IMR-90 (cell line): ENCODE measurements around the gene C4B.

Experiments used
- BHLHE40 ChIP-seq: fragments of 150-350 bp; IDR thresholded peaks from 2 replicates; pipeline ENCODE4 v1.6.1; 2016; ENCODE audit warnings: mild to moderate bottlenecking, low read depth, low read length
- CEBPB ChIP-seq: IDR thresholded peaks from 2 replicates; pipeline ENCODE4 v1.6.1; 2012; ENCODE audit warnings: low read depth, low read length, improper control_type of control experiment
- MAZ ChIP-seq: IDR thresholded peaks from 2 replicates; pipeline ENCODE4 v1.6.1; 2012; ENCODE audit warnings: low read depth, mild to moderate bottlenecking, low read length, improper control_type of control experiment, moderate library complexity, borderline replicate concordance
- MXI1 ChIP-seq: IDR thresholded peaks from 2 replicates; pipeline ENCODE4 v1.6.1; 2012; ENCODE audit warnings: low read depth, mild to moderate bottlenecking, low read length, moderate library complexity, borderline replicate concordance
- POLR2A ChIP-seq: IDR thresholded peaks from 2 replicates; pipeline ENCODE4 v1.6.1; 2012; ENCODE audit warnings: mild to moderate bottlenecking, low read depth, low read length
- RAD21 ChIP-seq: IDR thresholded peaks from 2 replicates; pipeline ENCODE4 v1.6.1; 2012; ENCODE audit warnings: low read length, improper control_type of control experiment
- RCOR1 ChIP-seq: IDR thresholded peaks from 2 replicates; pipeline ENCODE4 v1.6.1; 2012; ENCODE audit warnings: mild to moderate bottlenecking, low read length, improper control_type of control experiment; ENCODE audit not compliant: insufficient replicate concordance
- RFX5 ChIP-seq: IDR thresholded peaks from 2 replicates; pipeline ENCODE4 v1.8.0; 2012; ENCODE audit warnings: low read depth, mild to moderate bottlenecking, low read length, moderate library complexity
- SMC3 ChIP-seq: fragments of 150-350 bp; IDR thresholded peaks from 2 replicates; pipeline ENCODE4 v1.6.1; 2016; ENCODE audit warnings: low read depth, mild to moderate bottlenecking, antibody characterized with exemption, low read length, moderate library complexity
- TF ChIP-seq, protein P1 (sequence below): fragments of 150-350 bp; IDR thresholded peaks from 2 replicates; pipeline ENCODE4 v1.6.1; 2017; ENCODE audit warnings: mild to moderate bottlenecking, antibody characterized with exemption, low read length, low read depth
- TF ChIP-seq, protein P2 (sequence below): conservative IDR thresholded peaks from 2 replicates; pipeline ENCODE4 v1.5.1; 2012; ENCODE audit warnings: mild to moderate bottlenecking, low read depth, low read length, improper control_type of control experiment
- TF ChIP-seq, protein P3 (sequence below): fragments of 150-350 bp; IDR thresholded peaks from 2 replicates; pipeline ENCODE4 v1.6.1; 2016; ENCODE audit warnings: low read depth, mild to moderate bottlenecking, low read length, moderate library complexity, borderline replicate concordance

DNA sequence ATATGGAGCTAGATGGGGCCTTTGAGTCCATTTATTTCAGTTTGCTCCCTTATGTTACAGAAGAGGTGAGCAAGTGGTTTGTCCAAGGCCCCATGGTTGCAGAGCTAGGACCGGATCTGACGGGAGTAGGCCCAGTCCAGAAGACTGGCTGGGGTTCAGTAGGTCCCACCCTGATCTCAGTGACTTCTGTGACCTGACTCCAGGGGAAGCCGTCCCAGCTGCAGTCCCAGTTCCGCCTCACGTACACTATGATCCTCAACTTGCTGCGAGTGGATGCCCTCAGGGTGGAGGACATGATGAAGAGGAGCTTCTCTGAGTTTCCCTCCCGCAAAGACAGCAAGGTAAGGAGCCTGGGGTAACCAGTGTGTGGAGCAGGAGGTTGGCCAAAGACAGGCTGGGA is 48.1 kb upstream of the C4B start:
- no peak for TF ChIP-seq RFX5
- no peak for TF ChIP-seq CEBPB
- TF ChIP-seq, protein P1, sequence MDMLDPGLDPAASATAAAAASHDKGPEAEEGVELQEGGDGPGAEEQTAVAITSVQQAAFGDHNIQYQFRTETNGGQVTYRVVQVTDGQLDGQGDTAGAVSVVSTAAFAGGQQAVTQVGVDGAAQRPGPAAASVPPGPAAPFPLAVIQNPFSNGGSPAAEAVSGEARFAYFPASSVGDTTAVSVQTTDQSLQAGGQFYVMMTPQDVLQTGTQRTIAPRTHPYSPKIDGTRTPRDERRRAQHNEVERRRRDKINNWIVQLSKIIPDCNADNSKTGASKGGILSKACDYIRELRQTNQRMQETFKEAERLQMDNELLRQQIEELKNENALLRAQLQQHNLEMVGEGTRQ: no peak
- TF ChIP-seq MAZ: no peak
- TF ChIP-seq, protein P2, sequence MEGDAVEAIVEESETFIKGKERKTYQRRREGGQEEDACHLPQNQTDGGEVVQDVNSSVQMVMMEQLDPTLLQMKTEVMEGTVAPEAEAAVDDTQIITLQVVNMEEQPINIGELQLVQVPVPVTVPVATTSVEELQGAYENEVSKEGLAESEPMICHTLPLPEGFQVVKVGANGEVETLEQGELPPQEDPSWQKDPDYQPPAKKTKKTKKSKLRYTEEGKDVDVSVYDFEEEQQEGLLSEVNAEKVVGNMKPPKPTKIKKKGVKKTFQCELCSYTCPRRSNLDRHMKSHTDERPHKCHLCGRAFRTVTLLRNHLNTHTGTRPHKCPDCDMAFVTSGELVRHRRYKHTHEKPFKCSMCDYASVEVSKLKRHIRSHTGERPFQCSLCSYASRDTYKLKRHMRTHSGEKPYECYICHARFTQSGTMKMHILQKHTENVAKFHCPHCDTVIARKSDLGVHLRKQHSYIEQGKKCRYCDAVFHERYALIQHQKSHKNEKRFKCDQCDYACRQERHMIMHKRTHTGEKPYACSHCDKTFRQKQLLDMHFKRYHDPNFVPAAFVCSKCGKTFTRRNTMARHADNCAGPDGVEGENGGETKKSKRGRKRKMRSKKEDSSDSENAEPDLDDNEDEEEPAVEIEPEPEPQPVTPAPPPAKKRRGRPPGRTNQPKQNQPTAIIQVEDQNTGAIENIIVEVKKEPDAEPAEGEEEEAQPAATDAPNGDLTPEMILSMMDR: no peak
- TF ChIP-seq RAD21: no peak
- no peak for TF ChIP-seq RCOR1
- no peak for TF ChIP-seq POLR2A
- no peak for TF ChIP-seq SMC3
- TF ChIP-seq BHLHE40: no peak
- no peak for TF ChIP-seq MXI1
- TF ChIP-seq, protein P3, sequence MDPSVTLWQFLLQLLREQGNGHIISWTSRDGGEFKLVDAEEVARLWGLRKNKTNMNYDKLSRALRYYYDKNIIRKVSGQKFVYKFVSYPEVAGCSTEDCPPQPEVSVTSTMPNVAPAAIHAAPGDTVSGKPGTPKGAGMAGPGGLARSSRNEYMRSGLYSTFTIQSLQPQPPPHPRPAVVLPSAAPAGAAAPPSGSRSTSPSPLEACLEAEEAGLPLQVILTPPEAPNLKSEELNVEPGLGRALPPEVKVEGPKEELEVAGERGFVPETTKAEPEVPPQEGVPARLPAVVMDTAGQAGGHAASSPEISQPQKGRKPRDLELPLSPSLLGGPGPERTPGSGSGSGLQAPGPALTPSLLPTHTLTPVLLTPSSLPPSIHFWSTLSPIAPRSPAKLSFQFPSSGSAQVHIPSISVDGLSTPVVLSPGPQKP: no peak
